Keratinocyte (primary cell): ENCODE data around the gene SGSM1.

Source experiments
- EZH2 ChIP-seq: IDR thresholded peaks from one replicate; pipeline ENCODE4 v1.6.1; 2012; ENCODE audit warnings: inconsistent platforms, mild to moderate bottlenecking, low read length, moderate library complexity
- TF ChIP-seq, protein P1 (sequence below), 3 experiments: IDR thresholded peaks in 1 of 3; conservative IDR thresholded peaks in 1 of 3; optimal IDR thresholded peaks in 1 of 3; 2 replicates in 2 of 3; 3 replicates in 1 of 3; pipeline versions ENCODE3 to v1.5.1; 2011; ENCODE audit warnings: low read length in 3 of 3, mild to moderate bottlenecking in 3 of 3, moderate library complexity in 2 of 3, control low read depth in 1 of 3, inconsistent platforms in 1 of 3; ENCODE audit not compliant: insufficient read depth in 2 of 3; ENCODE audit errors: extremely low read depth in 1 of 3

DNA sequence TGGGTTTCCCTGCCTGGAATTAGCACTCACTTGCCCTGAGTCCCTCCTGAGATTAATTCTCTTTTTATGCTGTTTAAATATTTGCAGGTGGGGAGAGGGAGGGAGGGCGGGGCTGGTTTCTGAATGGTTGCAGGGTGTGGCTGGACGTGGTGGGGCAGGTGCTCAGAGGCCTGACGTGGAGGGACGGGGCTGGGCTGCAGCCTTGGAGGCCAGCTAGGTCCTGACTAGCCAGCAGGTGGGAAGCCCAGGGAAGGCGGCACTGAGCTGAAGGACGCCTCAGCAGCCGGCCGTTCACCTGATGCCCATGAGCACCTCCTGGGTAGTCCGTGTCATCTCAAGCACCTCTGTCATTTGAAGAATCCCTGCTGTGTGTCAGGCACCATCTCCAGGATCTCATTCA lies 21.3 kb downstream of the SGSM1 start:
- TF ChIP-seq, protein P1, sequence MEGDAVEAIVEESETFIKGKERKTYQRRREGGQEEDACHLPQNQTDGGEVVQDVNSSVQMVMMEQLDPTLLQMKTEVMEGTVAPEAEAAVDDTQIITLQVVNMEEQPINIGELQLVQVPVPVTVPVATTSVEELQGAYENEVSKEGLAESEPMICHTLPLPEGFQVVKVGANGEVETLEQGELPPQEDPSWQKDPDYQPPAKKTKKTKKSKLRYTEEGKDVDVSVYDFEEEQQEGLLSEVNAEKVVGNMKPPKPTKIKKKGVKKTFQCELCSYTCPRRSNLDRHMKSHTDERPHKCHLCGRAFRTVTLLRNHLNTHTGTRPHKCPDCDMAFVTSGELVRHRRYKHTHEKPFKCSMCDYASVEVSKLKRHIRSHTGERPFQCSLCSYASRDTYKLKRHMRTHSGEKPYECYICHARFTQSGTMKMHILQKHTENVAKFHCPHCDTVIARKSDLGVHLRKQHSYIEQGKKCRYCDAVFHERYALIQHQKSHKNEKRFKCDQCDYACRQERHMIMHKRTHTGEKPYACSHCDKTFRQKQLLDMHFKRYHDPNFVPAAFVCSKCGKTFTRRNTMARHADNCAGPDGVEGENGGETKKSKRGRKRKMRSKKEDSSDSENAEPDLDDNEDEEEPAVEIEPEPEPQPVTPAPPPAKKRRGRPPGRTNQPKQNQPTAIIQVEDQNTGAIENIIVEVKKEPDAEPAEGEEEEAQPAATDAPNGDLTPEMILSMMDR (optimal IDR thresholded peaks at IDR 0.05 in 1 of 3, IDR thresholded peaks at IDR 0.05 in 1 of 3, conservative IDR thresholded peaks at IDR 0.05 in 1 of 3; ENCODE audit: extremely low read depth in 1 of 3, insufficient read depth in 2 of 3, low read length in 3 of 3): no peak
- no peak for TF ChIP-seq EZH2
